ENCODE data around the gene DNAJB8. TPM values are rescaled to one million over a fixed set of nuclear protein-coding genes. Genes with fewer than 3 reads are reported as not detected.

The DNAJB8 gene
- total RNA-seq, 1 experiment from 2014 or later, result not detected

DNA sequence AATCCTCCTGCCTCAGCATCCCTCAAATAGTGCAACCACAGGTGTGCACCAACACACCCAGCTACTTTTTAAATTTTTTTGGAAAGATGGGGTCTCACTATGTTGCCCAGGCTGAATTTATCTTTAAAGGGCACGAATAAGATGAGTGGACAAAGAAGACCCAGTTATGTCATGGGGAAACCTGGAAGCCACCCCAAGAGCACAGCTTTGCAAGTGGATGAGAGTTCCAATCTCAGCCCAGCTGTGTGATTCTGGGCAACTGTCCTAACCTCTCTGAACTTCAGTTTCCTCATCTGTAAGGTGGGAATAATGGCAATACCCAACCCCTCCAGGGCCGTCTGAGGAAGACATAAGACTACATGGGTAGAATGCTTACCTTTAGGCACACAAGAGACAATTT lies 32.2 kb downstream of the DNAJB8 start:
- Histone ChIP-seq H3K79me2 (ENCODE audit: low read length) (no peaks in the 10 kb centered on the region), H3K27ac (ENCODE audit: low read length) (no peak overlapping the region), H2AFZ (ENCODE audit: low read length) (no peak overlapping the region), H3K4me2 (ENCODE audit: low read depth, low read length, poor library complexity, severe bottlenecking) (no peak overlapping the region), H3K36me3 (ENCODE audit: insufficient read depth, low read length) (no peaks in the 10 kb centered on the region), H3K9me3 (ENCODE audit: low read length) (no peaks in the 10 kb centered on the region), H3K27me3 (ENCODE audit: low read length) (no peaks in the 10 kb centered on the region), H3K4me3 (ENCODE audit: low read length) (no peak overlapping the region), H3K9ac (ENCODE audit: low read length) (no peak overlapping the region), H3K4me1 (ENCODE audit: low read length) (no peaks in the 10 kb centered on the region), H3K9me2 (replicated peaks; ENCODE audit: insufficient read depth, low read length) (no peaks in the 10 kb centered on the region), H4K20me1 (ENCODE audit: insufficient read depth, low read depth, low read length) (no peaks in the 10 kb centered on the region; the same call in 1 of the 2 replicates)
- DNase-seq, result no peak

DNA sequence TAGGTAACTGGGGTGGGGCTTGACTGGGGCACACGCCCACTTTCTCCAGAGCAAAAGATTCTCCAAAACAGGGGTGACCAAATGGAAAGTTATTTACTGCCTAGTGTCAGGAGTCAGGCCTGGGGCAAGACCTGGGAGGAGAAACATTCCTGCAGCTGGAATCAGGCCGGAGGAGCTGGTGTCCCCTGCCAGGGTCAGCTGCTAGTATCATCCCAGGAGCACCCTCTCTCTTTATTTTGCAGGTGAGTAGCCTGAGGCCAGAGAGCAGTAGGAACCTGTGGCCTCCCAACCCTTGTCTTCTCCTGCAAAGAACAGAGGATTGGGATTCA lies 32.9 kb downstream of the DNAJB8 start:
- no peaks in the 10 kb centered on the region for H3K36me3 ChIP-seq (ENCODE audit: insufficient read depth, low read length)
- H3K9ac ChIP-seq (ENCODE audit: low read length), result no peak overlapping the region
- no peaks in the 10 kb centered on the region for H3K9me2 ChIP-seq (replicated peaks; ENCODE audit: insufficient read depth, low read length)
- H3K79me2 ChIP-seq (ENCODE audit: low read length), result no peaks in the 10 kb centered on the region
- no peak overlapping the region for H3K4me2 ChIP-seq (ENCODE audit: low read depth, low read length, poor library complexity, severe bottlenecking)
- H3K27me3 ChIP-seq (ENCODE audit: low read length), result no peaks in the 10 kb centered on the region
- H3K4me1 ChIP-seq (ENCODE audit: low read length), result no peaks in the 10 kb centered on the region
- H3K9me3 ChIP-seq (ENCODE audit: low read length), result no peaks in the 10 kb centered on the region
- H3K4me3 ChIP-seq (ENCODE audit: low read length), result no peak overlapping the region
- no peak for DNase-seq
- no peak overlapping the region for H3K27ac ChIP-seq (ENCODE audit: low read length)
- H4K20me1 ChIP-seq (ENCODE audit: insufficient read depth, low read depth, low read length), result no peaks in the 10 kb centered on the region; the same call in 1 of the 2 replicates
- no peak overlapping the region for H2AFZ ChIP-seq (ENCODE audit: low read length)

DNA sequence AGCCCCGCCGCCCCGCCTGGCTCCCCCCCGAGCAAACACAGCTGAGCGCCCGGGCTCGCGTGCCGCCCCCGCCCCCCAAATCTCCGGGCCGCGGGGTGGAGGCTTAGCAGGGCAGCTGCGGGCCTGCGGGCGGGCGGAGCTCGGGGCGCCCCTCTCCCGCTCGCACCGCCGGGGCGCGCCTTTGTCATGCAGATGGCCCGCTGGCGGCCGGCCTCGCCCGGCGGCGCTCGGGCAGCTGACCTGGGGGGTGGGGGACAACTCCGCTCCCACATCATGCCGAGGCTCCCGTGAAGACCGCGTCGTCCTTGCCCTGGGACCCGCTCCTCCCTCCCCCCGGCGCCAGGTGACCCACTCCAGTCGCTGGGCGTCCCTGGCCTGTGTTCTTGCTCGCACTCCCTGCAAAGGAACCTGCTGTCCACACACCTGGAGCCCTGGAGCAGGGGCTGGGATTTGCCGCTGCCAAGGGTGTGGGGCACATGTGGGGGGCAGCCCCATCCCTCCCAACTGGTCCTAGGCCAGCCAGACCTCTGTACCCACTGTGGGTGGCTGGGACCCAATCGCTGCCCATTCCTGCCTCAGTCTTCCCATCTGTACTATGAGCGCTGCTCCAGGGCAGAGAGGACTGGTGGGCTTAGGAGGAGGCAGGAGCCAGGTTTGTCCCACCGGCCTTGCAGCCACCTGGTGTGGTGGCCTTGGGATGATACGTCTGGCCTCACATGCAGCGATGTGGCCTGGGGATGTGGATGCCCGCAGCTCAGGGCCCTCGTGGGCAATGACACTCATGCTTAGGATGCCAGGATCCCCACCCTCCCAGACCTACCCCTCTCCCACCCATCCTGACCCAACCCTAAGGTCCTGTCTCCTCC lies 33.5 kb downstream of the DNAJB8 start:
- H3K9me2 ChIP-seq (replicated peaks; ENCODE audit: insufficient read depth, low read length), result no peaks in the 10 kb centered on the region
- no peaks in the 10 kb centered on the region for H3K79me2 ChIP-seq (ENCODE audit: low read length)
- H3K9ac ChIP-seq (ENCODE audit: low read length), result no peak overlapping the region
- H3K4me3 ChIP-seq (ENCODE audit: low read length), result no peak overlapping the region
- no peaks in the 10 kb centered on the region for H3K9me3 ChIP-seq (ENCODE audit: low read length)
- H3K4me2 ChIP-seq (ENCODE audit: low read depth, low read length, poor library complexity, severe bottlenecking), result no peak overlapping the region
- H3K4me1 ChIP-seq (ENCODE audit: low read length), result no peaks in the 10 kb centered on the region
- no peaks in the 10 kb centered on the region for H4K20me1 ChIP-seq (ENCODE audit: insufficient read depth, low read depth, low read length)
- H3K27me3 ChIP-seq (ENCODE audit: low read length), result no peaks in the 10 kb centered on the region
- no peaks in the 10 kb centered on the region for H3K36me3 ChIP-seq (ENCODE audit: insufficient read depth, low read length)
- H2AFZ ChIP-seq (ENCODE audit: low read length), result no peak overlapping the region
- H3K27ac ChIP-seq (ENCODE audit: low read length), result no peak overlapping the region
- no peak for DNase-seq

DNA sequence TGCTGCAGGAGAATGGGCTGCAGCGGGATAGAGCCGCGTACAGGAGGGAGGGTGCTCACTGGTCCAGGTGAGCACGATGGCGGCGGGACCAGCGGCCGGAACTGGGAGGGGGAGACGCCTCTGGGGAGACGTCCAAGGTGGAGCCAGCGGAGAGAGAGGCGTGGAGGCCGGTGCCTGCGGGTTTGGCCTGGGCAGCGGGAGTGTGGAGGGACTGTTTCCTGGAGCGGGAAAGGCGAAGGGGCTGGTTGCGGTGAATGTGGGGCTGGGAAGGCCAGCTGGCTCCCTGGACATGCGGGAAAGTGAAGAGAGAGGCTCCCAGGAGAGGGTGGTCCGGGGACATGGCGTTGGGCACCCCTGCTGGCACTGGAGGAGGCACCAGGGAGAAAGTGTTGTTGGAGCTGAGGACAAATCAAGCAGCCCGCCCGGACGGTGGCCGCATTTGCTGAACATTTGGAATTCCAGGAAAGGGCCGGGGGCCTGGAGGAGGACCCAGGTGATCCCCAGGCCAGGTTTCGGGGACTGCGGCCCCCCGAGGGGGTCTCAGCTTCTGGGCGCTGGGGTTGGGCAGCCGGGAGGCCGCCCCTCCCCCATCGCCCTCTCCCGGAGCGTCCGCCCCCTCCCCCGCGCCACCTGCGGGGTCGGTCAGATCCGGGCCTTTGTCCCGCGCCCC lies 34.3 kb downstream of the DNAJB8 start:
- Histone ChIP-seq H3K79me2 (ENCODE audit: low read length) (no peaks in the 10 kb centered on the region), H4K20me1 (ENCODE audit: insufficient read depth, low read depth, low read length) (no peaks in the 10 kb centered on the region), H3K4me1 (ENCODE audit: low read length) (no peaks in the 10 kb centered on the region), H3K4me2 (ENCODE audit: low read depth, low read length, poor library complexity, severe bottlenecking) (no peak overlapping the region), H3K27ac (ENCODE audit: low read length) (no peak overlapping the region), H3K9me3 (ENCODE audit: low read length) (no peaks in the 10 kb centered on the region), H3K9ac (ENCODE audit: low read length) (no peak overlapping the region), H3K4me3 (ENCODE audit: low read length) (no peak overlapping the region), H3K36me3 (ENCODE audit: insufficient read depth, low read length) (no peaks in the 10 kb centered on the region), H2AFZ (ENCODE audit: low read length) (no peak overlapping the region), H3K27me3 (ENCODE audit: low read length) (no peaks in the 10 kb centered on the region), H3K9me2 (replicated peaks; ENCODE audit: insufficient read depth, low read length) (no peaks in the 10 kb centered on the region)
- no peak for DNase-seq

DNA sequence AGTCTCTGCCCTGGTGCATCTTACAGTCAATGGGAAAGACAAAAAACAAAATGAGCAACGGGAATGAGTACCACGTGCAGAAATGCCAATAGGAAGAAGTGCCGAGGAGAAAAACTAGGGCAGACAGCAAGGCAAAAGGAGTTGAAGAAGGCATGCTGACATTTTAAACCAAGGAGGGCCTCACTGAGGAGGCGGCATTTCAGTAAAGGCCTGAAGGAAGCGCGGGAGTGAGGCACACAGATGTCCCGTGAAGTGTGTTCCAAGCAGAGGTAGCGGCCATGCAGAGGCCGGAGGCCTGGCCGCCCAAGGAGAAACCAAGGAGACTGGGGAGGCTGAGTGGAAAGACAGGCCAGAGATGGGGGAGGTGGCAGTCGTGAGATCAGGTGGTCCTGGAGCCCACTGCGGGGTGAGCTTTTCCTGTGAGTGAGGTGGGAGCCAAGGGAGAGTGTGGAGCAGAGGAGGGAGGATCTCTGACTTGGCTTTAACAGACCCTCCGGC lies 34.8 kb downstream of the DNAJB8 start:
- Histone ChIP-seq H2AFZ (ENCODE audit: low read length) (no peak overlapping the region), H3K9me3 (ENCODE audit: low read length) (no peaks in the 10 kb centered on the region), H3K4me2 (ENCODE audit: low read depth, low read length, poor library complexity, severe bottlenecking) (no peak overlapping the region), H3K36me3 (ENCODE audit: insufficient read depth, low read length) (no peaks in the 10 kb centered on the region), H3K27ac (ENCODE audit: low read length) (no peak overlapping the region), H3K4me1 (ENCODE audit: low read length) (no peaks in the 10 kb centered on the region), H3K79me2 (ENCODE audit: low read length) (no peaks in the 10 kb centered on the region), H4K20me1 (ENCODE audit: insufficient read depth, low read depth, low read length) (0 out of 2 replicates have a peak, but pooled peaks cover 4% of the 10 kb centered on the region), H3K9me2 (replicated peaks; ENCODE audit: insufficient read depth, low read length) (no peaks in the 10 kb centered on the region), H3K4me3 (ENCODE audit: low read length) (no peak overlapping the region), H3K9ac (ENCODE audit: low read length) (no peak overlapping the region), H3K27me3 (ENCODE audit: low read length) (no peaks in the 10 kb centered on the region)
- DNase-seq, result no peak

DNA sequence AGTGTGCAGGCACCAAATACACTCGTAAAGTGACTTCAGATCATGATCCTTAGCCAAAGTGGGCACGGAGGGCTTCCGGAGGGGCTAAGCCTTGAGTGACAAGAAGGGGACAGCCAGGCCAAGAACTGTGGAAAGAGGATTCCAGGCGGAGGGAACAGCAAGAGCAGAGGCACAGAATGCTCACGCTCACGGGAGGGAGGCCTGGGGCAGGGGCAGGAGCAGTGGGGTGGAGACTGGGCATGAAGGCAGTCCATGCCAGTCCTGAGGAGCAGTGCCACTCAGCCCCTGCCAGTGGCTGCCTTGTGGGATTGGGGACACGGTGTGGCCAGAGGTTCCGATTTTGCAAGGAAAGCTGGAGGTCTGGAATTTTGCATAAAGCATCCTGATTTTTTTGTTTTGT lies 36.0 kb downstream of the DNAJB8 start:
- no peak overlapping the region for H3K27ac ChIP-seq (ENCODE audit: low read length)

DNA sequence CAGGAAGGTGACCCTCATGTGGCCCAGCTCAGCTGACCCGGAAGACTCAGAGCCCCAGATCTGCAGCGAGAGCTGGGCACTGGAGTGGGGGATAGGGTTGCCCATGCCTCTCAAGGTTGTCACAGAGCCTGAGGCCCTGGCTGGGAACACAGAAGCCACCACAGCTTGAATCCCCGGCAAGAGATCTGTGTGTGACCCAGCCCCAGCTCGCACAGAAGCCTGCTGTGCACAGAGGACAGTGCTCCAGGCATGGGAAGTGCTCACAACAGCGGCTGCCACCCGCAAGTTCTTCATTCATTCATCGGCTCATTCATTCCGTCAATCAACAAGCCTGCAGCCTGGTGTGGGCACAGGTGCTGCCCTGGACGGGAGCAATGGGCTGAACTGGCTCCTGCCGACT lies 36.4 kb downstream of the DNAJB8 start:
- H3K27me3 ChIP-seq (ENCODE audit: low read length), result no peaks in the 10 kb centered on the region
- H3K9me3 ChIP-seq (ENCODE audit: low read length), result no peaks in the 10 kb centered on the region
- no peak overlapping the region for H3K27ac ChIP-seq (ENCODE audit: low read length)
- 0 out of 2 replicates have a peak, but pooled peaks cover 4% of the 10 kb centered on the region for H4K20me1 ChIP-seq (ENCODE audit: insufficient read depth, low read depth, low read length)
- H3K9ac ChIP-seq (ENCODE audit: low read length), result no peak overlapping the region
- H3K4me1 ChIP-seq (ENCODE audit: low read length), result 0 out of 2 replicates have a peak, but pooled peaks cover 3% of the 10 kb centered on the region
- DNase-seq, result no peak
- no peaks in the 10 kb centered on the region for H3K79me2 ChIP-seq (ENCODE audit: low read length)
- H3K9me2 ChIP-seq (replicated peaks; ENCODE audit: insufficient read depth, low read length), result no peaks in the 10 kb centered on the region
- H3K4me2 ChIP-seq (ENCODE audit: low read depth, low read length, poor library complexity, severe bottlenecking), result no peak overlapping the region
- no peaks in the 10 kb centered on the region for H3K36me3 ChIP-seq (ENCODE audit: insufficient read depth, low read length)
- no peak overlapping the region for H3K4me3 ChIP-seq (ENCODE audit: low read length)
- H2AFZ ChIP-seq (ENCODE audit: low read length), result no peak overlapping the region

More for the DNA sequence above, 36.0 kb downstream of the DNAJB8 start:
- no peaks in the 10 kb centered on the region for H3K27me3 ChIP-seq (ENCODE audit: low read length)
- H3K4me3 ChIP-seq (ENCODE audit: low read length), result no peak overlapping the region
- DNase-seq, result no peak
- no peak overlapping the region for H3K9ac ChIP-seq (ENCODE audit: low read length)
- no peak overlapping the region for H2AFZ ChIP-seq (ENCODE audit: low read length)
- H3K9me3 ChIP-seq (ENCODE audit: low read length), result no peaks in the 10 kb centered on the region
- H3K4me1 ChIP-seq (ENCODE audit: low read length), result 0 out of 2 replicates have a peak, but pooled peaks cover 3% of the 10 kb centered on the region
- H3K9me2 ChIP-seq (replicated peaks; ENCODE audit: insufficient read depth, low read length), result no peaks in the 10 kb centered on the region
- no peaks in the 10 kb centered on the region for H3K36me3 ChIP-seq (ENCODE audit: insufficient read depth, low read length)
- no peaks in the 10 kb centered on the region for H3K79me2 ChIP-seq (ENCODE audit: low read length)
- H4K20me1 ChIP-seq (ENCODE audit: insufficient read depth, low read depth, low read length), result 0 out of 2 replicates have a peak, but pooled peaks cover 4% of the 10 kb centered on the region
- no peak overlapping the region for H3K4me2 ChIP-seq (ENCODE audit: low read depth, low read length, poor library complexity, severe bottlenecking)

DNA sequence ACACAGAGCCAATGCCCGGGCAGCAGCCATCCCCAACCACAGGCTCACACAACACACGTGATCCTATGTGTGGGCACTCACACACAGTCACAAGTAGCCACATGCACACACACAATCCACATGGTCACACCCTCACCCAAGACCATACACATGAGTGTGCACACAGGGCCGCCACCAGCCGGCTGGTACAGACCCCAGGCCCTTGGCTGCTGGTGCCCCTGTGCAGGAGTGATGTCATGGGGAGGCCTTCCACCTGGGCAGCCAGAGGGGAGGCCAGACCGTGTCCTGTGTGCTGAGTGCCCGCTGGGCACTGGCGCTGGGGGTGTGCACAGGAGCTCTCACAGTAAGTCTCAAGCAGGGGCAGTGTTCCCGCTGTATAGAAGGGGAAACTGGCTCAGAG lies 36.9 kb downstream of the DNAJB8 start:
- no peaks in the 10 kb centered on the region for H3K27me3 ChIP-seq (ENCODE audit: low read length)
- H3K9me2 ChIP-seq (replicated peaks; ENCODE audit: insufficient read depth, low read length), result no peaks in the 10 kb centered on the region
- H3K36me3 ChIP-seq (ENCODE audit: insufficient read depth, low read length), result no peaks in the 10 kb centered on the region
- H2AFZ ChIP-seq (ENCODE audit: low read length), result no peak overlapping the region
- 0 out of 2 replicates have a peak, but pooled peaks cover 3% of the 10 kb centered on the region for H3K4me1 ChIP-seq (ENCODE audit: low read length)
- no peak for DNase-seq
- H3K27ac ChIP-seq (ENCODE audit: low read length), result no peak overlapping the region
- H3K9me3 ChIP-seq (ENCODE audit: low read length), result no peaks in the 10 kb centered on the region
- H3K4me2 ChIP-seq (ENCODE audit: low read depth, low read length, poor library complexity, severe bottlenecking), result no peak overlapping the region
- 0 out of 2 replicates have a peak, but pooled peaks cover 4% of the 10 kb centered on the region for H4K20me1 ChIP-seq (ENCODE audit: insufficient read depth, low read depth, low read length)
- no peak overlapping the region for H3K9ac ChIP-seq (ENCODE audit: low read length)
- no peak overlapping the region for H3K4me3 ChIP-seq (ENCODE audit: low read length)
- no peaks in the 10 kb centered on the region for H3K79me2 ChIP-seq (ENCODE audit: low read length)
